ENCODE data around the gene PLPP1. TPM values are rescaled to one million over a fixed set of nuclear protein-coding genes. Genes with fewer than 3 reads are reported as not detected.

Gene PLPP1
- total and polyA plus RNA-seq, 5 experiments from 2014 or later = 7.0 to 23.3 (median 11.7) TPM

DNA sequence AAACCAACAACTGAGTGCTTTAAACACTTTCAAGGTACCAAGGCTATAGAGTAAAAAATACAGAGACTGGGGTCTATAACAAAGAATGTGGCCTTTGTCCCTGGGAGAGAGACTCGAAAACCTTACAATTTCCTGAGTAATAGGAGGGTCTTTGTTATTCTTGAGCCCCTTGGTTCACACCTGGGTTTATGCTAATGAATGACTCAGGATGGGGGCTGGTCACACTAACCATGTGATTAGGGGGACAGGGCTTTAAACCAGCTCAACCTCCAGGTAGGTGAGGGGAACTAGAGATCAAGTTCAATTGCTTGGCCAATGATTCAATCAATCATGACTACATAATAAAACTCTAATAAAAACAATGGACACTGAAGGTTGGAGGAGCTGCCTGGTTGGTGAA, 50.2 kb downstream of the PLPP1 start:
- DNase-seq (no peak), ATAC-seq (no peak)
- Mint-ChIP-seq H3K4me1 (peaks cover 6 to 22% (median 17%) of the 10 kb centered on the region in 4 donors), H3K27ac (no peak overlapping the region), H3K27me3 (no peaks in the 10 kb centered on the region), H3K9me3 (no peaks in the 10 kb centered on the region), H3K4me3 (no peak overlapping the region), H3K36me3 (peaks cover 0 to 24% (median 3%) of the 10 kb centered on the region in 3 donors)
- POLR2A ChIA-PET = no interaction called here

- Mint-ChIP-seq H3K4me3 (no peak overlapping the region), H3K9me3 (no peaks in the 10 kb centered on the region), H3K27me3 (no peaks in the 10 kb centered on the region), H3K27ac (no peak overlapping the region), H3K36me3 (peaks cover 0 to 19% (median 2%) of the 10 kb centered on the region in 3 donors), H3K4me1 (peaks cover 8 to 21% (median 19%) of the 10 kb centered on the region in 4 donors)
- POLR2A ChIA-PET = no interaction called here
- ATAC-seq (no peak), DNase-seq (no peak)
Measured at GRCh38 chr5:55483885-55484284, 50.9 kb downstream of the PLPP1 start.

GRCh38 chr5:55481293-55481855, 53.4 kb downstream of the PLPP1 start:
- ATAC-seq = no peak
- H3K27me3 Mint-ChIP-seq = no peaks in the 10 kb centered on the region
- no peaks in the 10 kb centered on the region for H3K9me3 Mint-ChIP-seq
- H3K27ac Mint-ChIP-seq = no peak overlapping the region
- POLR2A ChIA-PET = no interaction called here
- DNase-seq = no peak
- H3K4me1 Mint-ChIP-seq = peaks cover 10 to 24% (median 22%) of the 10 kb centered on the region in 4 donors
- no peak overlapping the region for H3K4me3 Mint-ChIP-seq
- peaks cover 0 to 12% (median 2%) of the 10 kb centered on the region in 3 donors for H3K36me3 Mint-ChIP-seq

DNA sequence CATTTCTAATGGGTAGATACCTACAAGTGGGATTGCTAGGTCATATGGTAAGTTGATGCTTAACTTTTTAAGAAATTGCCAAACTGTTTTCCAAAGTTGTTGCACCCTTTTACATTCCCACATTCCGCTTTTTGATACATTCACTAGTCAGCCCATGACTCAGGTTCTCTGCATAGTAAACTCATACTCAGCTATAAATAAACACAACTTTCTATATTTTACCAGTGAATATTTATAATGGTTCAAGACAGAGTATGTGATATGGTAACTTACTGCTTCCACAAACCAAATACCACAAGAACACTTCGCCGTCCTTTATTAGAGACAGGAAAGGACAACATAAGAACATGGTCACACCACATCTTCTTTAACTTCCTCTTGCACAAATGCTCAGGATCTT, 54.0 kb downstream of the PLPP1 start:
- Mint-ChIP-seq H3K27me3 (no peaks in the 10 kb centered on the region), H3K4me1 (peaks cover 10 to 24% (median 22%) of the 10 kb centered on the region in 4 donors), H3K9me3 (no peaks in the 10 kb centered on the region), H3K4me3 (no peak overlapping the region), H3K36me3 (peaks cover 0 to 12% (median 2%) of the 10 kb centered on the region in 3 donors), H3K27ac (peak overlapping the region in 1 of 10 donors; percentile 34)
- POLR2A ChIA-PET = no interaction called here
- no peak for ATAC-seq
- DNase-seq = no peak

DNA sequence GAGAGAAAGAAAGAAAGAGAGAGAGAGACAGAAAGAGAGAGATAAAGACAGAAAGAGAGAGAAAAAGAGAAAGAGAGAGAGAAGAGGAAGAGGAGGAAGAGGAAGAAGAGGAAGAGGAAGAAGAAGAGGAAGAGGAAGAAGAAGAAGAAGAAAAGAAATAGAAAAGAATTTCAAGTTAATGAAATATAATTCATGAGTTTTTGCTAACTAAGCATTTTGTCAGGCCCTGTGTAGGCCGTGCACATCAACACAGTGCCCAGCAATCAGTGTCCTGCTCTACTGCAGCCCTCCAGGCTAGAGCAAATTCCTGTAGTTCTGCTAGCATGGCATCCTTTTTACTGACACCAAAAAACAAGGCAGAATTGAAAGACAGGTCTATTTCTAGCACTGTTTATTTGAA, 62.1 kb downstream of the PLPP1 start:
- no peak overlapping the region for H3K4me3 Mint-ChIP-seq
- no peak for DNase-seq
- POLR2A ChIA-PET = no interaction called here
- peaks cover 0 to 15% (median 9%) of the 10 kb centered on the region in 3 donors for H3K36me3 Mint-ChIP-seq
- H3K27ac Mint-ChIP-seq = peak overlapping the region in 2 of 10 donors; percentile 84 to 90
- H3K4me1 Mint-ChIP-seq = peaks cover 0 to 10% (median 7%) of the 10 kb centered on the region in 4 donors
- H3K9me3 Mint-ChIP-seq = no peaks in the 10 kb centered on the region
- no peaks in the 10 kb centered on the region for H3K27me3 Mint-ChIP-seq
- ATAC-seq = no peak

DNA sequence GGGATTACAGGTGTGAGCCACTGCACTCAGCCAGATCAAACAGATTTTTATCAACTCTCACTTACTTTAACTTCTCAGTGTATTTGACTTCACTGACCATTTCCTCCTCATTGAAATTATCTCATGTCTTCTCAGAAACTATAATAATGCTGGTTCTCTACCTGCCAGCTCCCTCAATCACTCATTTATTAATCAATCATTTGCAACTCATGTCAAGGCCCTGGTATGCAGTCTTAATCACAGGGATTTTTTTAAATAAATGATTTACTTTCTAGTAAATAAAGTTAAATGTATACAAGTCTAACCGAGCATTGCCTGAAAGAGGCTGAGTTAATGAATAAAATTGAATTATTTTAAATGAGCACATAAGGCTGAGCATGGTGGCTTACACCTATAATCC, 63.3 kb downstream of the PLPP1 start:
- DNase-seq (no peak), ATAC-seq (no peak)
- Mint-ChIP-seq H3K27ac (peak overlapping the region in 1 of 10 donors; percentile 90), H3K27me3 (no peaks in the 10 kb centered on the region), H3K9me3 (no peaks in the 10 kb centered on the region), H3K4me3 (no peak overlapping the region), H3K36me3 (peaks cover 0 to 21% (median 12%) of the 10 kb centered on the region in 3 donors), H3K4me1 (peaks cover 0 to 13% (median 7%) of the 10 kb centered on the region in 4 donors)
- POLR2A ChIA-PET = no interaction called here

DNA sequence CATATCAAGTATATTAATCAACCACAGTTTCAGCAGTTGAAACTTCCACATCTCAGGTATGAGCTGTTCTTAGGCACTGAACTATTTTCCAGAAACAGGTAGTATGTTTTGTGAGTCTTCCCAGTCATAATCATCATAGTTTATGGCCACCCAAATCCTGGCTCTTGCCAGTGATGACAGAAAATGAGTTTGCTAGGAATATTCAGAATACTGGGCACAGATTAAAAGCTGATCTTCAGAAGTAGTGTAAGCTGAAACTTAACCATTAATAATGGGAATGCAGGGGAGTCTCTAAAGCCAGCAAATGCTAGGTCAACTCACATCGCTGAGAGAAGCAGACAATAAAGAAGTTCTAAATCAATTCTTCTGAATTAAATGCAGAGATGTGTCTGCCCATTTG, 64.5 kb downstream of the PLPP1 start:
- H3K36me3 Mint-ChIP-seq = peaks cover 8 to 30% (median 21%) of the 10 kb centered on the region in 3 donors
- no peak overlapping the region for H3K27ac Mint-ChIP-seq
- H3K9me3 Mint-ChIP-seq = no peaks in the 10 kb centered on the region
- peaks cover 0 to 15% (median 8%) of the 10 kb centered on the region in 4 donors for H3K4me1 Mint-ChIP-seq
- POLR2A ChIA-PET = no interaction called here
- H3K4me3 Mint-ChIP-seq = no peak overlapping the region
- DNase-seq = no peak
- no peaks in the 10 kb centered on the region for H3K27me3 Mint-ChIP-seq
- no peak for ATAC-seq

GRCh38 chr5:55469839-55470238, 64.9 kb downstream of the PLPP1 start:
- H3K27ac Mint-ChIP-seq = peak overlapping the region in 1 of 10 donors; percentile 51
- no peak overlapping the region for H3K4me3 Mint-ChIP-seq
- H3K9me3 Mint-ChIP-seq = no peaks in the 10 kb centered on the region
- H3K36me3 Mint-ChIP-seq = peaks cover 8 to 34% (median 23%) of the 10 kb centered on the region in 3 donors
- H3K27me3 Mint-ChIP-seq = no peaks in the 10 kb centered on the region
- peaks cover 0 to 15% (median 8%) of the 10 kb centered on the region in 4 donors for H3K4me1 Mint-ChIP-seq
- ATAC-seq (no peak), DNase-seq (no peak)
- POLR2A ChIA-PET = no interaction called here

GRCh38 chr5:55467862-55468551, 66.8 kb downstream of the PLPP1 start:
- Mint-ChIP-seq H3K4me1 (peaks cover 0 to 15% (median 8%) of the 10 kb centered on the region in 4 donors), H3K36me3 (peaks cover 8 to 41% (median 30%) of the 10 kb centered on the region in 3 donors), H3K27ac (no peak overlapping the region), H3K27me3 (no peaks in the 10 kb centered on the region), H3K9me3 (no peaks in the 10 kb centered on the region), H3K4me3 (no peak overlapping the region)
- POLR2A ChIA-PET = interaction anchor here (0.6 kb wide), 1 partner anchor 714 kb away, joined by 3 read pairs; no protein-coding TSS in a partner anchor
- ATAC-seq = no peak
- no peak for DNase-seq

- Mint-ChIP-seq H3K27me3 (no peaks in the 10 kb centered on the region), H3K36me3 (peaks cover 8 to 45% (median 31%) of the 10 kb centered on the region in 3 donors), H3K27ac (no peak overlapping the region), H3K4me1 (peaks cover 0 to 14% (median 7%) of the 10 kb centered on the region in 4 donors), H3K9me3 (no peaks in the 10 kb centered on the region), H3K4me3 (no peak overlapping the region)
- DNase-seq = no peak
- POLR2A ChIA-PET = no interaction called here
- ATAC-seq = no peak
Measured at GRCh38 chr5:55463613-55464012, 71.2 kb downstream of the PLPP1 start.

DNA sequence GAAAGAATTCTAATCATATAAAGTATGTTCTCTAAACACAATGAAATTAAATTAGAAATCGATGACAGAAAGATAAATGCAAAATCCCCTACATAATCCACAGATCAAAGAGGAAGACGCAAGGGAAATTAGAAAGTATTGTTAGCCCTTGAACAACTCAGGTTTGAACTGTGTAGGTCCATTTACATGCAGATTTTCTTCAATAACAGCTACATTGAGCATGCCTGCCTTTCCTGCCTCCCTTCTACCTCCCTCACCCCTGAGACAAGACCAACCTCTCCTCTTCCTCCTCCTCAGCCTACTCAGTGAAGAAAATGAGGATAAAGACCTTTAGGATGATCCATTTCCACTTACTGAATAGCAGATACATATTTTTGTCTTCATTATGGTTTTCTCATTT, 75.2 kb downstream of the PLPP1 start:
- peaks cover 0 to 27% (median 15%) of the 10 kb centered on the region in 3 donors for H3K36me3 Mint-ChIP-seq
- POLR2A ChIA-PET = no interaction called here
- H3K9me3 Mint-ChIP-seq = no peaks in the 10 kb centered on the region
- H3K27me3 Mint-ChIP-seq = no peaks in the 10 kb centered on the region
- no peak overlapping the region for H3K4me3 Mint-ChIP-seq
- no peak for ATAC-seq
- H3K27ac Mint-ChIP-seq = peak overlapping the region in 1 of 10 donors; percentile 52
- H3K4me1 Mint-ChIP-seq = peaks cover 3 to 16% (median 5%) of the 10 kb centered on the region in 4 donors
- no peak for DNase-seq

GRCh38 chr5:55456216-55456895, 78.4 kb downstream of the PLPP1 start:
- Mint-ChIP-seq H3K27ac (no peak overlapping the region), H3K4me3 (no peak overlapping the region), H3K27me3 (no peaks in the 10 kb centered on the region), H3K4me1 (peaks cover 4 to 18% (median 7%) of the 10 kb centered on the region in 4 donors), H3K36me3 (peaks cover 0 to 24% (median 15%) of the 10 kb centered on the region in 3 donors), H3K9me3 (no peaks in the 10 kb centered on the region)
- ATAC-seq (no peak), DNase-seq (no peak)
- POLR2A ChIA-PET = interaction anchor here (0.6 kb wide), 1 partner anchor 340 kb away, joined by 6 read pairs; no protein-coding TSS in a partner anchor

DNA sequence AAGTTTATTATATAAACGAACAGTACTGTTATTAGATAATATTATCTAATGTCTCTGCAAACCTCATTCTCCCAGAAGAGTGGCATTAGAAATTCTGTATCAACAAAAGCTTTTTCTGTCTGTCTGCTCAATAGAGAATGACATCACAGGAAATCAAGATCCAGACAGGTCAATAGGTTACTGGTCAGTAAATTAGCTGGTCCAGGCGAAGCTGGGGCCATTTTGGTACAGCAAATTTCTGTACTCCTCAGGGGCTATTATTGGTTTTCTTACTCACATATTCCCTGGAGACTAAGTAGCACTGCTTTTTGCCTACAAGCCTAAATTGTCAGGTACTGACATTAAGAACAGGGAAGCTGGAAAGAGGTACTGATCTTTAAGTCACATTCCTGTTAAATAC, 80.5 kb downstream of the PLPP1 start:
- DNase-seq = no peak
- H3K27me3 Mint-ChIP-seq = no peaks in the 10 kb centered on the region
- POLR2A ChIA-PET = no interaction called here
- peaks cover 4 to 9% (median 6%) of the 10 kb centered on the region in 4 donors for H3K4me1 Mint-ChIP-seq
- no peak for ATAC-seq
- H3K27ac Mint-ChIP-seq = peak overlapping the region in 2 of 10 donors; percentile 20 to 76
- H3K36me3 Mint-ChIP-seq = peaks cover 0 to 29% (median 10%) of the 10 kb centered on the region in 3 donors
- H3K4me3 Mint-ChIP-seq = no peak overlapping the region
- no peaks in the 10 kb centered on the region for H3K9me3 Mint-ChIP-seq

Measured in naive thymus-derived CD8-positive, alpha-beta T cell (primary cell).